MCF 10A (cell line): Measurements from ENCODE around the gene UTP4. TPM values are rescaled to one million over a fixed set of nuclear protein-coding genes. Genes with fewer than 3 reads are reported as not detected.

Experiments used
- BruUV-seq: library from RNA; stranded (reverse); fragments of 400-500 nt; replicated peaks from 2 replicates; lab custom pipeline; 2021; lab: Mats Ljungman, UMichigan
- CTCF ChIA-PET: fragments of 300-600 bp; sonication (Branson Sonifier 250); formaldehyde crosslinking; extraction: SDS; loops from one replicate; lab custom pipeline; 2021; ENCODE audit warnings: antibody characterized with exemption, inconsistent platforms; lab: Yijun Ruan, JAX
- POLR2A ChIA-PET: fragments of 300-600, 350-650 bp; sonication (Branson Sonifier 250); formaldehyde crosslinking; extraction: SDS; loops from one replicate; lab custom pipeline; 2020; ENCODE audit warnings: antibody characterized with exemption, inconsistent platforms; lab: Yijun Ruan, JAX
- DNase-seq: peaks from one replicate; pipeline ENCODE4 v3.0.0-alpha.2; 2018; ENCODE audit not compliant: unreplicated experiment
- H3K27ac Mint-ChIP-seq: one replicate; pipeline ENCODE4 v1.8.0; 2022; ENCODE audit warnings: mild to moderate bottlenecking, low read depth, mixed read lengths; ENCODE audit not compliant: unreplicated experiment
- H3K27me3 Mint-ChIP-seq: one replicate; pipeline ENCODE4 v1.8.0; 2022; ENCODE audit warnings: mixed read lengths; ENCODE audit not compliant: insufficient read depth, unreplicated experiment
- H3K36me3 Mint-ChIP-seq: one replicate; pipeline ENCODE4 v1.8.0; 2022; ENCODE audit warnings: mild to moderate bottlenecking, moderate library complexity, mixed read lengths; ENCODE audit not compliant: insufficient read depth, unreplicated experiment
- H3K4me1 Mint-ChIP-seq: one replicate; pipeline ENCODE4 v1.8.0; 2022; ENCODE audit warnings: mixed read lengths; ENCODE audit not compliant: insufficient read depth, unreplicated experiment
- H3K4me3 Mint-ChIP-seq: one replicate; pipeline ENCODE4 v1.8.0; 2022; ENCODE audit warnings: mild to moderate bottlenecking, moderate library complexity, mixed read lengths; ENCODE audit not compliant: unreplicated experiment
- H3K9me3 Mint-ChIP-seq: one replicate; pipeline ENCODE4 v1.8.0; 2022; ENCODE audit warnings: mixed read lengths; ENCODE audit not compliant: unreplicated experiment
- CTCF ChIP-seq: fragments of 200-600 bp; IDR thresholded peaks from one replicate; pipeline ENCODE4 v1.8.0; 2022; ENCODE audit warnings: antibody characterized with exemption, mild to moderate bottlenecking; ENCODE audit not compliant: unreplicated experiment
- intact Hi-C: fragments of 100-400 bp; cut with micrococcal nuclease; formaldehyde crosslinking; loops from 2 replicates; pipeline ENCODE4 v1.14.1; 2022
- total RNA-seq: library from RNA; stranded (reverse); gene quantifications from 2 replicates; pipeline ENCODE4 v1.2.3, GENCODE V29; 2022

The UTP4 gene
- total RNA-seq, 1 experiment from 2014 or later = 97.1 TPM

GRCh38 chr16:69127966-69128510 is 4.4 kb upstream of the UTP4 start:
- Mint-ChIP-seq H3K27ac (no peak overlapping the region), H3K36me3 (peaks cover 33% of the 10 kb centered on the region), H3K9me3 (no peaks in the 10 kb centered on the region), H3K27me3 (no peaks in the 10 kb centered on the region), H3K4me1 (peaks cover 6% of the 10 kb centered on the region), H3K4me3 (no peak overlapping the region)
- DNase-seq = no peak
- ChIA-PET CTCF (interaction anchor here (0.9 to 2.2 kb wide), 3 partner anchors 11 to 226 kb away, joined by 3 to 7 read pairs (median 4); no protein-coding TSS in a partner anchor), POLR2A (interaction anchor here (0.8 kb wide), 1 partner anchor 225 kb away, joined by 3 read pairs; no protein-coding TSS in a partner anchor)
- intact Hi-C loops = loop anchor here (5.0 kb wide), 1 partner anchor 601 kb away; no protein-coding TSS in a partner anchor
- BruUV-seq = no TSS peak
- no peak for TF ChIP-seq CTCF

DNA sequence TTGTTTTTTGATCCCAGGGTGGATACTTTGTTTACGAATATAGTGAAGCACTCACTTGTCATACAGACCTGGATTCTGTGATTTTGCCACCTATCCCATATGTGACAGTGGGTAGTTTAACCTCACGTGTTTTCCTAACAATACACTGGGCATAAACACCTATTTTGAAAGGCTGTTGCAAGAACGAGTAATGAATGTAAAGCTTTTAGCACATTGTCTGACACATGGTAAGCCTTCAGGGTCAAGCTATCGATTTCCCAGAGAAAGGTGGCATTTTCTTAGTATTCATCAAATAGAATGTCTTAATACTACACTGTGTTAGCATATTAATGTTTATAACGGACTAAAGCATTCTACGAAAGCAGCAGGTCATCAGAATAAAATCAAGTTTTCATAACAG is 2.0 kb upstream of the UTP4 start:
- intact Hi-C loops = no loop called here
- TF ChIP-seq CTCF = no peak
- Mint-ChIP-seq H3K4me1 (peaks cover 20% of the 10 kb centered on the region), H3K27ac (no peak overlapping the region), H3K27me3 (no peaks in the 10 kb centered on the region), H3K9me3 (no peaks in the 10 kb centered on the region), H3K4me3 (peak overlapping the region; percentile 87), H3K36me3 (peaks cover 42% of the 10 kb centered on the region)
- no TSS peak for BruUV-seq
- DNase-seq = no peak
- CTCF ChIA-PET = interaction anchor here (0.7 to 2.2 kb wide), 4 partner anchors 17 to 283 kb away, joined by 3 to 12 read pairs (median 8); no protein-coding TSS in a partner anchor
- POLR2A ChIA-PET = interaction anchor here (0.8 to 1.7 kb wide), 6 partner anchors 9 to 287 kb away, joined by 3 to 8 read pairs (median 4); partner anchors contain the start of genes HAS3 and TANGO6

DNA sequence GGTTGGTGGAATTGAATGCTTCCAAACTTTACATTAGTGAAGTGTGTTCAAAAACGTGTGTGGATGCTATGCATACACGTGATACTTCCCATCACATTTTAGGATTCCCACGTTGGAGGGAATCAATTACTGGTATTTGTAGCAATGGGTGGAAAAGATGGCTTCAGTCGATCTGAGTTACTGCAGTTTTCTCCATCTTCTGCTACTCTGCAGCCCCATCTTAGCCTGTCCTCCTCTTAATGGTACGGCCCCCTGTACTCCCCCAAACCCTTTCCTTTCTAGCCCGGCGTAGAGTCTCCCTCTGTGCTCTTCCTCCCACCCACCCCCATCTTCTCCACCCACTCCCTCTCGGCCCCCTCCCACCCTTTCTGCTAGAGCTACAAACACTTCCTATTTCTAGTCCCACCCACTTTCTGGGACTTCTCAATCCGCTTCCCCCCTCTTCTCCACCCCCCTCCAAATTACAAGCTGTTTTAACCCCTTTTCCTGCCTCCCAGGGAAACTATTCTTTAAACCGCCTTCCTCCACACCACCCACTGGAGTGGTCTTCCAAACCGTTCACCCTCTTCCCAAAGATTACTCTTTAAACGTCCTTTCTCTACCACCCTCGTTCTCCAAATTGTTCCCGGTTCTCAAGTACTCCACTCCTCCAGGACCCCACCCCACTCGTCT is 1.1 kb upstream of the UTP4 start:
- H3K36me3 Mint-ChIP-seq = peaks cover 51% of the 10 kb centered on the region
- H3K4me1 Mint-ChIP-seq = peaks cover 20% of the 10 kb centered on the region
- no peaks in the 10 kb centered on the region for H3K27me3 Mint-ChIP-seq
- BruUV-seq = no TSS peak
- intact Hi-C loops = no loop called here
- no peaks in the 10 kb centered on the region for H3K9me3 Mint-ChIP-seq
- peak overlapping the region; percentile 87 for H3K27ac Mint-ChIP-seq
- ChIA-PET POLR2A (interaction anchor here (0.6 to 3.0 kb wide), 6 partner anchors 12 to 287 kb away, joined by 3 to 24 read pairs (median 8); partner anchors contain the start of gene SNTB2), CTCF (interaction anchor here (1.8 to 2.2 kb wide), 2 partner anchors 18 to 229 kb away, joined by 7 to 12 read pairs; no protein-coding TSS in a partner anchor)
- peak overlapping the region; percentile 87 for H3K4me3 Mint-ChIP-seq
- TF ChIP-seq CTCF = no peak
- no peak for DNase-seq
